ENCODE results near the gene CNPY1.

Gene CNPY1

DNA sequence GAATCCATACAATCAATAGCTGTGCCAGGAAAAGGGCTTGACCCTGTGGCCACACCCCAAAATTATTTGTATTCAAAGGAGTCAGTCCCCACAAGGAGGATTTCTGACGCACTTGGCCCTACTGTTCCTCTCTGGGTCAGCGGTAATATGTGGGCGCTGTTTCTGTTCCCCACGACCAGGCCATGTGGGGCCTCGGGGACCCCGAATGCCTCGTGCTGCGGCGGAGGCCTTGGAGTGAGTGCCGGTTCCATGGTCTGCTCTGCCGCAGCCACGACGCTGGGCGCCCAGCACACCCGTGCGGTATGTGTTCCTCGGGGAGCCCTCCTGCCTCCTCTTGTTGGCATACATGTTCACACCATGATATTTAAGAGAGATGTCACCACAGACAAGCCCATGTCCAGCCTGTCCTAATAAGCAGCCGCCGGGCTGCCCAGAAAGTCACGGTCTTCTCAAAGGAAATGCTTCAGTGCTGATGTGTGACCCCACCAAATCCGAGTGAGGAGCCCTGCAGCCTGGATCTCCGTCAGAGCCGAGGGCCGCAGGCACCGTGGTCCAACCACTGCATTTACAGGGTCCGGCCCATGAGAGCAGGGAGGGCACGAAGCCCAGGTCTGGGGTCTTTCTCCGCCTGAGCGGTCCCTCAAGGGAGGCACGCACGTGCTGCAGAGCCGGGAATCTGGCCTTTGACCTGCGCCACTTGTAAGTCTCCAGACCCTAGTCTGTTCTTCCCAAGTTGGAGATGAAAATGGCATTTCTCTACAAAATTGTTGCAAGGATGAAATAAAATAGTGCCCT lies 52.4 kb downstream of the CNPY1 start:
- H3K9me3 ChIP-seq (ENCODE audit: insufficient read depth, low read length, severe bottlenecking), result no peaks in the 10 kb centered on the region
- no peak overlapping the region for H2AFZ ChIP-seq (ENCODE audit: low read depth, low read length)
- no peak for DNase-seq
- H3K4me1 ChIP-seq (ENCODE audit: insufficient read depth, low read length), result no peaks in the 10 kb centered on the region
- ATAC-seq (ENCODE audit: insufficient read depth, low read depth), result no peak
- H3K36me3 ChIP-seq (ENCODE audit: insufficient read depth, low read length), result no peaks in the 10 kb centered on the region
- no peaks in the 10 kb centered on the region for H3K79me2 ChIP-seq (ENCODE audit: insufficient read depth, low read length)
- H3K4me3 ChIP-seq (ENCODE audit: low read depth in 1 of 2, low read length in 2 of 2), result no peak overlapping the region
- peaks cover 5% of the 10 kb centered on the region for H3K27me3 ChIP-seq (ENCODE audit: insufficient read depth, low read length, poor library complexity)
- H4K20me1 ChIP-seq (ENCODE audit: insufficient read depth, low read length), result 0 out of 2 replicates have a peak, but pooled peaks cover 2% of the 10 kb centered on the region
- H3K27ac ChIP-seq (ENCODE audit: low read length), result no peak overlapping the region
- no peak for TF ChIP-seq CTCF (IDR thresholded peaks at IDR 0.05; ENCODE audit: borderline replicate concordance, extremely low read depth, low read length, poor library complexity, severe bottlenecking)
- TF ChIP-seq EZH2 (IDR thresholded peaks at IDR 0.05; ENCODE audit: borderline replicate concordance, low read depth, low read length, severe bottlenecking), result no peak
- H3K4me2 ChIP-seq (ENCODE audit: insufficient read depth, low read length), result no peak overlapping the region
- no peak overlapping the region for H3K9ac ChIP-seq (ENCODE audit: low read depth, low read length)

- DNase-seq (no peak), ATAC-seq (ENCODE audit: insufficient read depth, low read depth) (no peak)
- no peak for TF ChIP-seq CTCF (IDR thresholded peaks at IDR 0.05; ENCODE audit: borderline replicate concordance, extremely low read depth, low read length, poor library complexity, severe bottlenecking)
- Histone ChIP-seq H3K36me3 (ENCODE audit: insufficient read depth, low read length) (no peaks in the 10 kb centered on the region), H3K4me2 (ENCODE audit: insufficient read depth, low read length) (no peak overlapping the region), H3K4me1 (ENCODE audit: insufficient read depth, low read length) (no peaks in the 10 kb centered on the region), H3K27ac (ENCODE audit: low read length) (no peak overlapping the region), H4K20me1 (ENCODE audit: insufficient read depth, low read length) (0 out of 2 replicates have a peak, but pooled peaks cover 2% of the 10 kb centered on the region), H3K9ac (ENCODE audit: low read depth, low read length) (no peak overlapping the region), H3K79me2 (ENCODE audit: insufficient read depth, low read length) (no peaks in the 10 kb centered on the region), H2AFZ (ENCODE audit: low read depth, low read length) (no peak overlapping the region), H3K4me3 (ENCODE audit: low read depth in 1 of 2, low read length in 2 of 2) (no peak overlapping the region), H3K27me3 (ENCODE audit: insufficient read depth, low read length, poor library complexity) (peaks cover 3% of the 10 kb centered on the region), H3K9me3 (ENCODE audit: insufficient read depth, low read length, severe bottlenecking) (no peaks in the 10 kb centered on the region)
These were observed 54.5 kb downstream of the CNPY1 start for GRCh38 chr7:155491812-155492211.

DNA sequence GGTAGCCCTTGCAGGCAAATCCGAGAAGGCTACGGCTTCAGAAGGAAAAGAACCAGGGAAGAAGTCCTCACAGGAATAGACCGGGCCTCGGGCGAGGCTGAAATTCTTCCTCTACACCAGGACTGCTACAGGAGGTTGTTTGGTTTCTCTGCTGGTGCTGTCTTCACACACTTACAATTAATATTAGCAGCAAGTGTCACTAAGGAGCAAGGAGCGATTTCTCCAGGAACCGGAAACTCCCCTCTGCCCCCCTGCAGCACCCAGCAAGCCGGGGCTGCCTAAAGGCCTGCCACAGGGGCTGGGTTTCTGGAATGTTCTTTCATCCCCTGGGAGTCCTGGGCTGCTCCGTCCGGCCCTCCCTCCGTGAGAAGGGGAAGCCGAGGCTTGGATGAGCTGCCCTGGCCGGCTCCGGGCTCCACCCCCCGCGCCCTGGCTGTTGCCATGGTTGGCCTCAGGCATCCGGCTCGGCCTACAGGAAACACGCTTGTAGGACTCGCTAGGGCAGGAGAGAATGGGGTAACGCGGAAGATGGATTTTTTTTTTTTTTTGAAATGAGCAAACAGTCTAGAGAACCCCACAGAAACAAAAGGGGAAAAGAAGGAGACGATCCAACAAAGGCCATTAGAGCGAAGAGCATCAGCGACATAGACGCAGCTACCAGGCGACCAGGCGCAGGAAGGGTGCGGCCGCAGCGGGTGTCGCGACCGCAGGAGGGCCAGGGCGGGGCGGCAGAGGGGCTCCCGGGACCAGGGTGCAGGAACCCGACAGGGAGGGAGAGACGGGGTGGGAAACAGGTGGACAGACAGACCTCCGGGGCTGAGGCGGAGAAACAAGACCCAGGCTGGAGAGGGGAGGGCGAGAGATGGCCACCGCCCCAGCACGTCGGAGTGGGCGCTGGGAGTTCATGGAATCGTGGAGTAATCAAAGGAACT lies 55.4 kb downstream of the CNPY1 start:
- TF ChIP-seq CTCF (IDR thresholded peaks at IDR 0.05; ENCODE audit: borderline replicate concordance, extremely low read depth, low read length, poor library complexity, severe bottlenecking), result no peak
- TF ChIP-seq EZH2 (IDR thresholded peaks at IDR 0.05; ENCODE audit: borderline replicate concordance, low read depth, low read length, severe bottlenecking), result no peak
- Histone ChIP-seq H4K20me1 (ENCODE audit: insufficient read depth, low read length) (0 out of 2 replicates have a peak, but pooled peaks cover 2% of the 10 kb centered on the region), H3K9ac (ENCODE audit: low read depth, low read length) (no peak overlapping the region), H2AFZ (ENCODE audit: low read depth, low read length) (no peak overlapping the region), H3K4me1 (ENCODE audit: insufficient read depth, low read length) (no peaks in the 10 kb centered on the region), H3K9me3 (ENCODE audit: insufficient read depth, low read length, severe bottlenecking) (no peaks in the 10 kb centered on the region), H3K27ac (ENCODE audit: low read length) (no peak overlapping the region), H3K79me2 (ENCODE audit: insufficient read depth, low read length) (no peaks in the 10 kb centered on the region), H3K4me3 (ENCODE audit: low read depth in 1 of 2, low read length in 2 of 2) (no peak overlapping the region), H3K4me2 (ENCODE audit: insufficient read depth, low read length) (no peak overlapping the region), H3K27me3 (ENCODE audit: insufficient read depth, low read length, poor library complexity) (peaks cover 3% of the 10 kb centered on the region), H3K36me3 (ENCODE audit: insufficient read depth, low read length) (no peaks in the 10 kb centered on the region)
- DNase-seq (no peak), ATAC-seq (ENCODE audit: insufficient read depth, low read depth) (no peak)

Measured in DND-41 (cell line).